SK-N-SH treated with all-trans-retinoic acid at 6 μM for 48 hours (cell line): ENCODE measurements around the gene DPP6.

Experiments
- ATAC-seq: fragments of 200-7000 bp; cut with Tn5 transposase; 3 replicates; pipeline ENCODE4 v1.9.1; 2020; ENCODE audit warnings: mild to moderate bottlenecking, moderate library complexity
- ARNTL ChIP-seq: fragments of 450-650 bp; formaldehyde crosslinking; IDR thresholded peaks from 2 replicates; pipeline ENCODE4 v1.5.0; 2020; ENCODE audit warnings: low read depth, mild to moderate bottlenecking, moderate library complexity, borderline replicate concordance
- BACH2 ChIP-seq: fragments of 250-450 bp; sonication (Bioruptor Pico); IDR thresholded peaks from 2 replicates; pipeline ENCODE4 v1.9.0; 2021; ENCODE audit warnings: mild to moderate bottlenecking, borderline replicate concordance
- CREB5 ChIP-seq: fragments of 250-450 bp; sonication (Bioruptor Pico); IDR thresholded peaks from 2 replicates; pipeline ENCODE4 v1.5.1; 2020; ENCODE audit warnings: low read depth, mild to moderate bottlenecking, moderate library complexity
- ESRRG ChIP-seq: fragments of 250-450 bp; sonication (Bioruptor Pico); IDR thresholded peaks from 2 replicates; pipeline ENCODE4 v1.6.1; 2021; ENCODE audit warnings: mild to moderate bottlenecking
- GLIS3 ChIP-seq: fragments of 250-450 bp; sonication (Bioruptor Pico); IDR thresholded peaks from 2 replicates; pipeline ENCODE4 v1.5.0; 2020; ENCODE audit warnings: mild to moderate bottlenecking, moderate library complexity
- POU6F1 ChIP-seq: fragments of 250-450 bp; sonication (Bioruptor Pico); IDR thresholded peaks from 2 replicates; pipeline ENCODE4 v1.8.0; 2021; ENCODE audit warnings: low read depth, mild to moderate bottlenecking, moderate library complexity, borderline replicate concordance
- PPARA ChIP-seq: fragments of 250-450 bp; sonication (Bioruptor Pico); IDR thresholded peaks from 2 replicates; pipeline ENCODE4 v1.5.0; 2020; ENCODE audit warnings: mild to moderate bottlenecking, borderline replicate concordance
- RARB ChIP-seq: fragments of 250-450 bp; sonication (Bioruptor Pico); IDR thresholded peaks from 2 replicates; pipeline ENCODE4 v1.8.0; 2021; ENCODE audit warnings: mild to moderate bottlenecking, moderate library complexity
- SNAI2 ChIP-seq: fragments of 250-450 bp; sonication (Bioruptor Pico); IDR thresholded peaks from 2 replicates; pipeline ENCODE4 v1.5.0; 2020; ENCODE audit warnings: mild to moderate bottlenecking, moderate library complexity
- TCF4 ChIP-seq: fragments of 250-450 bp; sonication (Bioruptor Pico); IDR thresholded peaks from 2 replicates; pipeline ENCODE4 v1.8.0; 2021; ENCODE audit warnings: mild to moderate bottlenecking, moderate library complexity, borderline replicate concordance
- TOX ChIP-seq: fragments of 250-450 bp; sonication (Bioruptor Pico); IDR thresholded peaks from 2 replicates; pipeline ENCODE4 v1.8.0; 2021; ENCODE audit warnings: mild to moderate bottlenecking, moderate library complexity, borderline replicate concordance
- TSHZ2 ChIP-seq: fragments of 250-450 bp; sonication (Bioruptor Pico); IDR thresholded peaks from 2 replicates; pipeline ENCODE4 v1.5.0; 2020; ENCODE audit warnings: mild to moderate bottlenecking, moderate library complexity
- ZC3H10 ChIP-seq: fragments of 250-450 bp; sonication (Bioruptor Pico); IDR thresholded peaks from 2 replicates; pipeline ENCODE4 v1.5.1; 2021; ENCODE audit warnings: mild to moderate bottlenecking, moderate library complexity
- ZFP3 ChIP-seq: fragments of 250-450 bp; sonication (Bioruptor Pico); IDR thresholded peaks from 2 replicates; pipeline ENCODE4 v1.5.0; 2020; ENCODE audit warnings: mild to moderate bottlenecking, moderate library complexity
- ZFP30 ChIP-seq: fragments of 450-650 bp; formaldehyde crosslinking; IDR thresholded peaks from 2 replicates; pipeline ENCODE4 v1.5.0; 2022; ENCODE audit warnings: mild to moderate bottlenecking, moderate library complexity
- ZNF565 ChIP-seq: fragments of 450-650 bp; formaldehyde crosslinking; conservative IDR thresholded peaks from 2 replicates; pipeline ENCODE4 v1.5.0; 2020; ENCODE audit warnings: low read depth, mild to moderate bottlenecking, moderate library complexity
- ZNF70 ChIP-seq: fragments of 450-650 bp; formaldehyde crosslinking; IDR thresholded peaks from 2 replicates; pipeline ENCODE4 v1.5.0; 2020; ENCODE audit warnings: mild to moderate bottlenecking, moderate library complexity
- ZNF8 ChIP-seq: fragments of 450-650 bp; formaldehyde crosslinking; IDR thresholded peaks from 2 replicates; pipeline ENCODE4 v1.5.0; 2020; ENCODE audit warnings: mild to moderate bottlenecking, moderate library complexity

Gene DPP6

GRCh38 chr7:154183946-154184345, 131.7 kb downstream of the DPP6 start (continued):
- TF ChIP-seq TSHZ2 (CRISPR knock-in tag) (no peak), POU6F1 (CRISPR knock-in tag) (no peak), TOX (no peak), ZNF565 (no peak), ZFP3 (CRISPR knock-in tag) (no peak), ARNTL (no peak), ZC3H10 (CRISPR knock-in tag) (no peak), SNAI2 (no peak)
- TF ChIP-seq, all 23 proteins: peak for 0

- TF ChIP-seq SNAI2 (no peak), TCF4 (no peak), ZFP30 (CRISPR knock-in tag) (no peak), TOX (no peak), CREB5 (CRISPR knock-in tag) (no peak), BACH2 (no peak), ARNTL (no peak), ZNF8 (CRISPR knock-in tag) (no peak), RARB (CRISPR knock-in tag) (no peak)
- no peak for ATAC-seq
Observed at GRCh38 chr7:154186811-154187210, 134.6 kb downstream of the DPP6 start.

- no peak for ATAC-seq
- no peak for TF ChIP-seq CREB5 (CRISPR knock-in tag)
- no peak for TF ChIP-seq BACH2
- TF ChIP-seq PPARA: no peak
- TF ChIP-seq ZNF565: no peak
- TF ChIP-seq ZNF8 (CRISPR knock-in tag): no peak
- TF ChIP-seq TOX: no peak
Observed at GRCh38 chr7:154188330-154188729, 136.1 kb downstream of the DPP6 start.

GRCh38 chr7:154195266-154195665, 143.1 kb downstream of the DPP6 start:
- no peak for TF ChIP-seq ZNF8 (CRISPR knock-in tag)
- TF ChIP-seq BACH2: no peak
- no peak for TF ChIP-seq ZFP3 (CRISPR knock-in tag)
- no peak for TF ChIP-seq GLIS3 (CRISPR knock-in tag)
- no peak for TF ChIP-seq ESRRG
- TF ChIP-seq ZNF70: no peak
- TF ChIP-seq CREB5 (CRISPR knock-in tag): no peak
- no peak for TF ChIP-seq POU6F1 (CRISPR knock-in tag)
- no peak for ATAC-seq
